WTC11 (cell line): ENCODE measurements around the gene HOXA9. TPM values are rescaled to one million over a fixed set of nuclear protein-coding genes. Genes with fewer than 3 reads are reported as not detected.

Experiments
- ATAC-seq: fragments of 200-7000 bp; cut with Tn5 transposase; 2 replicates; pipeline ENCODE4 v1.10.0; 2021; ENCODE audit warnings: mild to moderate bottlenecking, moderate library complexity
- CTCF ChIA-PET: fragments of 300-600 bp; sonication (Branson Sonifier 250); formaldehyde crosslinking; loops from one replicate; lab custom pipeline; 2021; ENCODE audit warnings: antibody characterized with exemption; lab: Charles Lee
- POLR2A ChIA-PET: fragments of 350-600 bp; sonication (Branson Sonifier 250); formaldehyde crosslinking; loops from one replicate; lab custom pipeline; 2021; ENCODE audit warnings: antibody characterized with exemption; lab: Charles Lee
- DNase-seq: peaks from one replicate; pipeline ENCODE4 v3.0.0; 2021; ENCODE audit warnings: low spot score
- H3K27ac Mint-ChIP-seq: 2 replicates; pipeline ENCODE4 v1.8.0; 2021; ENCODE audit warnings: mixed read lengths
- H3K27me3 Mint-ChIP-seq: 2 replicates; pipeline ENCODE4 v1.8.0; 2021; ENCODE audit warnings: low read depth, mild to moderate bottlenecking, moderate library complexity, mixed read lengths
- H3K36me3 Mint-ChIP-seq: 2 replicates; pipeline ENCODE4 v1.8.0; 2021; ENCODE audit warnings: mixed read lengths
- H3K4me1 Mint-ChIP-seq: 2 replicates; pipeline ENCODE4 v1.8.0; 2022; ENCODE audit warnings: mixed read lengths
- H3K4me3 Mint-ChIP-seq: 2 replicates; pipeline ENCODE4 v1.8.0; 2021; ENCODE audit warnings: mild to moderate bottlenecking, moderate library complexity, mixed read lengths
- H3K9me3 Mint-ChIP-seq: 2 replicates; pipeline ENCODE4 v1.8.0; 2021; ENCODE audit warnings: mixed read lengths
- AR ChIP-seq: fragments of 250-450 bp; sonication (Bioruptor Pico); IDR thresholded peaks from 2 replicates; pipeline ENCODE4 v1.9.0; 2021; ENCODE audit warnings: mild to moderate bottlenecking
- ATF1 ChIP-seq: sonication (generic); formaldehyde crosslinking; IDR thresholded peaks from 2 replicates; pipeline ENCODE4 v1.8.1; 2023; ENCODE audit warnings: mild to moderate bottlenecking, moderate library complexity, missing genetic modification reagents
- CDX4 ChIP-seq: fragments of 250-450 bp; sonication (Bioruptor Pico); IDR thresholded peaks from 2 replicates; pipeline ENCODE4 v1.9.0; 2021; ENCODE audit warnings: moderate library complexity, mild to moderate bottlenecking, inconsistent platforms, borderline replicate concordance
- ELF4 ChIP-seq: sonication (generic); formaldehyde crosslinking; IDR thresholded peaks from 2 replicates; pipeline ENCODE4 v1.8.1; 2022; ENCODE audit warnings: low read depth, mild to moderate bottlenecking, moderate library complexity, missing genetic modification reagents
- ETV6 ChIP-seq: sonication (generic); formaldehyde crosslinking; IDR thresholded peaks from 2 replicates; pipeline ENCODE4 v1.8.1; 2022; ENCODE audit warnings: mild to moderate bottlenecking, missing genetic modification reagents
- FOXP1 ChIP-seq: sonication (generic); formaldehyde crosslinking; IDR thresholded peaks from 2 replicates; pipeline ENCODE4 v1.8.0; 2022; ENCODE audit warnings: missing genetic modification reagents, mild to moderate bottlenecking, moderate library complexity, borderline replicate concordance
- JAZF1 ChIP-seq: fragments of 250-450 bp; sonication (Bioruptor Pico); IDR thresholded peaks from 2 replicates; pipeline ENCODE4 v1.9.0; 2021; ENCODE audit warnings: moderate library complexity, mild to moderate bottlenecking, inconsistent platforms
- NFATC4 ChIP-seq: fragments of 250-450 bp; sonication (Bioruptor Pico); IDR thresholded peaks from 2 replicates; pipeline ENCODE4 v1.9.0; 2021; ENCODE audit warnings: mild to moderate bottlenecking
- RELA ChIP-seq: sonication (generic); formaldehyde crosslinking; IDR thresholded peaks from 2 replicates; pipeline ENCODE4 v1.8.1; 2022; ENCODE audit warnings: missing genetic modification reagents, mild to moderate bottlenecking, borderline replicate concordance
- RORB ChIP-seq: fragments of 250-450 bp; sonication (Bioruptor Pico); IDR thresholded peaks from 2 replicates; pipeline ENCODE4 v1.9.0; 2021; ENCODE audit warnings: mild to moderate bottlenecking
- SMAD3 ChIP-seq: sonication (generic); formaldehyde crosslinking; IDR thresholded peaks from 2 replicates; pipeline ENCODE4 v1.8.0; 2022; ENCODE audit warnings: missing genetic modification reagents, mild to moderate bottlenecking, borderline replicate concordance
- TP53 ChIP-seq: sonication (generic); formaldehyde crosslinking; IDR thresholded peaks from 2 replicates; pipeline ENCODE4 v1.8.1; 2023; ENCODE audit warnings: mild to moderate bottlenecking, missing genetic modification reagents
- ZNF138 ChIP-seq: sonication (generic); formaldehyde crosslinking; conservative IDR thresholded peaks from 2 replicates; pipeline ENCODE4 v1.8.1; 2022; ENCODE audit warnings: mild to moderate bottlenecking, moderate library complexity, missing genetic modification reagents
- ZNF317 ChIP-seq: sonication (generic); formaldehyde crosslinking; IDR thresholded peaks from 2 replicates; pipeline ENCODE4 v1.8.1; 2023; ENCODE audit warnings: low read depth, mild to moderate bottlenecking, moderate library complexity, missing genetic modification reagents, borderline replicate concordance
- total RNA-seq: library from RNA; stranded (reverse); gene quantifications from 3 replicates; pipeline ENCODE4 v1.2.3, GENCODE V29; 2021
- TF ChIP-seq, protein P1 (sequence below): fragments of 250-450 bp; sonication (Bioruptor Pico); IDR thresholded peaks from 2 replicates; pipeline ENCODE4 v1.8.0; 2021; ENCODE audit warnings: mild to moderate bottlenecking
- TF ChIP-seq, protein P2 (sequence below): fragments of 250-450 bp; sonication (Bioruptor Pico); IDR thresholded peaks from 2 replicates; pipeline ENCODE4 v2.1.2; 2022; ENCODE audit warnings: mild to moderate bottlenecking, moderate library complexity
- TF ChIP-seq, protein P3 (sequence below): sonication (generic); formaldehyde crosslinking; IDR thresholded peaks from 2 replicates; pipeline ENCODE4 v1.8.0; 2022; ENCODE audit warnings: missing genetic modification reagents

Gene HOXA9
- total RNA-seq, 1 experiment from 2014 or later, result not detected

DNA sequence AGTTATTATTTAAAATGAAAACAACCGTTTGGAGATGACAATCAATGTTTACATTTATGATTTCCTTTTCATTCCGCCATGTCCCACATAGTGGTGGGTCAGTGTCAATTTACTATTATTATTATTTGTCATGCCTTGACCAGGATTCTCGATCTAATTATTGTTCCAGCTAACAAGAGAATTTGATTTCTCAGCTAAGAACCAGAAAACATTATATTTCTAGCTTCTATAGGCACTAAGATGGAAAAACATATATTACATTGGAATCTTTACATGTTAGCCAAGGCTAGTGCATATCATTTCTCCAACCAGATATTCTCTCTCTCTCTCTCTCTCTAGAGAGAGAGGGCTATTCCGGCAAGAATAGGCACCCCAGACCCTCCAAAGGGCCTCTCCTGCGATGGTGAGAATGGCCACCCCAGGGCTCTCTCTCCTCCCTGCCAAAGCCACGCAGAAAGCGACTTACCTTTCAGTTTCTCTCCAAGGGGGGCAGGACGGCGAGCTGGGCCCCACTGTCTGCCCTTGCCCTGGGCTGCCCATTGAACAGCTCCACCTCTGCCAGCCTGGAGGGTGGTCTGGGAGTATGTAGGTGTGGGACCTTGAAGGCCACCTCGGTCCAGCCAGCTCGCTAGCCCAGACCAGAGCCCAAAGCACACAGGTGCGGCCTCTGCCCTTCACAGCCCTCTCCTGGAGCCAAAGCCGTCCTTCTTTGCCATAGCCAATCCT is 15.3 kb downstream of the HOXA9 start:
- peaks cover 100% of the 10 kb centered on the region for H3K27me3 Mint-ChIP-seq
- H3K27ac Mint-ChIP-seq, result no peak overlapping the region
- DNase-seq (no peak), ATAC-seq (no peak)
- peak overlapping the region; percentile 55 for H3K4me3 Mint-ChIP-seq
- H3K9me3 Mint-ChIP-seq, result no peaks in the 10 kb centered on the region
- H3K4me1 Mint-ChIP-seq, result peaks cover 26% of the 10 kb centered on the region
- POLR2A ChIA-PET, result no interaction called here
- CTCF ChIA-PET, result interaction anchor here (0.8 to 4.0 kb wide), 12 partner anchors 8 to 467 kb away, joined by 3 to 74 read pairs (median 4); partner anchors contain the start of gene HOXA9
- H3K36me3 Mint-ChIP-seq, result peaks cover 3% of the 10 kb centered on the region
- TF ChIP-seq SMAD3 (CRISPR knock-in tag) (no peak), ZNF317 (CRISPR knock-in tag) (no peak), AR (CRISPR knock-in tag) (no peak), TP53 (no peak), ATF1 (CRISPR knock-in tag) (no peak), FOXP1 (CRISPR knock-in tag) (no peak), ETV6 (CRISPR knock-in tag) (no peak), RORB (no peak), RELA (no peak), ZNF138 (CRISPR knock-in tag) (no peak), JAZF1 (CRISPR knock-in tag) (no peak), NFATC4 (CRISPR knock-in tag) (no peak), CDX4 (CRISPR knock-in tag) (no peak), ELF4 (no peak)
- TF ChIP-seq, protein P1, sequence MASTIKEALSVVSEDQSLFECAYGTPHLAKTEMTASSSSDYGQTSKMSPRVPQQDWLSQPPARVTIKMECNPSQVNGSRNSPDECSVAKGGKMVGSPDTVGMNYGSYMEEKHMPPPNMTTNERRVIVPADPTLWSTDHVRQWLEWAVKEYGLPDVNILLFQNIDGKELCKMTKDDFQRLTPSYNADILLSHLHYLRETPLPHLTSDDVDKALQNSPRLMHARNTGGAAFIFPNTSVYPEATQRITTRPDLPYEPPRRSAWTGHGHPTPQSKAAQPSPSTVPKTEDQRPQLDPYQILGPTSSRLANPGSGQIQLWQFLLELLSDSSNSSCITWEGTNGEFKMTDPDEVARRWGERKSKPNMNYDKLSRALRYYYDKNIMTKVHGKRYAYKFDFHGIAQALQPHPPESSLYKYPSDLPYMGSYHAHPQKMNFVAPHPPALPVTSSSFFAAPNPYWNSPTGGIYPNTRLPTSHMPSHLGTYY, result no peak
- TF ChIP-seq, protein P2, sequence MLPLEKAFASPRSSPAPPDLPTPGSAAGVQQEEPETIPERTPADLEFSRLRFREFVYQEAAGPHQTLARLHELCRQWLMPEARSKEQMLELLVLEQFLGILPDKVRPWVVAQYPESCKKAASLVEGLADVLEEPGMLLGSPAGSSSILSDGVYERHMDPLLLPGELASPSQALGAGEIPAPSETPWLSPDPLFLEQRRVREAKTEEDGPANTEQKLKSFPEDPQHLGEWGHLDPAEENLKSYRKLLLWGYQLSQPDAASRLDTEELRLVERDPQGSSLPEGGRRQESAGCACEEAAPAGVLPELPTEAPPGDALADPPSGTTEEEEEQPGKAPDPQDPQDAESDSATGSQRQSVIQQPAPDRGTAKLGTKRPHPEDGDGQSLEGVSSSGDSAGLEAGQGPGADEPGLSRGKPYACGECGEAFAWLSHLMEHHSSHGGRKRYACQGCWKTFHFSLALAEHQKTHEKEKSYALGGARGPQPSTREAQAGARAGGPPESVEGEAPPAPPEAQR (CRISPR knock-in tag), result no peak
- TF ChIP-seq, protein P3, sequence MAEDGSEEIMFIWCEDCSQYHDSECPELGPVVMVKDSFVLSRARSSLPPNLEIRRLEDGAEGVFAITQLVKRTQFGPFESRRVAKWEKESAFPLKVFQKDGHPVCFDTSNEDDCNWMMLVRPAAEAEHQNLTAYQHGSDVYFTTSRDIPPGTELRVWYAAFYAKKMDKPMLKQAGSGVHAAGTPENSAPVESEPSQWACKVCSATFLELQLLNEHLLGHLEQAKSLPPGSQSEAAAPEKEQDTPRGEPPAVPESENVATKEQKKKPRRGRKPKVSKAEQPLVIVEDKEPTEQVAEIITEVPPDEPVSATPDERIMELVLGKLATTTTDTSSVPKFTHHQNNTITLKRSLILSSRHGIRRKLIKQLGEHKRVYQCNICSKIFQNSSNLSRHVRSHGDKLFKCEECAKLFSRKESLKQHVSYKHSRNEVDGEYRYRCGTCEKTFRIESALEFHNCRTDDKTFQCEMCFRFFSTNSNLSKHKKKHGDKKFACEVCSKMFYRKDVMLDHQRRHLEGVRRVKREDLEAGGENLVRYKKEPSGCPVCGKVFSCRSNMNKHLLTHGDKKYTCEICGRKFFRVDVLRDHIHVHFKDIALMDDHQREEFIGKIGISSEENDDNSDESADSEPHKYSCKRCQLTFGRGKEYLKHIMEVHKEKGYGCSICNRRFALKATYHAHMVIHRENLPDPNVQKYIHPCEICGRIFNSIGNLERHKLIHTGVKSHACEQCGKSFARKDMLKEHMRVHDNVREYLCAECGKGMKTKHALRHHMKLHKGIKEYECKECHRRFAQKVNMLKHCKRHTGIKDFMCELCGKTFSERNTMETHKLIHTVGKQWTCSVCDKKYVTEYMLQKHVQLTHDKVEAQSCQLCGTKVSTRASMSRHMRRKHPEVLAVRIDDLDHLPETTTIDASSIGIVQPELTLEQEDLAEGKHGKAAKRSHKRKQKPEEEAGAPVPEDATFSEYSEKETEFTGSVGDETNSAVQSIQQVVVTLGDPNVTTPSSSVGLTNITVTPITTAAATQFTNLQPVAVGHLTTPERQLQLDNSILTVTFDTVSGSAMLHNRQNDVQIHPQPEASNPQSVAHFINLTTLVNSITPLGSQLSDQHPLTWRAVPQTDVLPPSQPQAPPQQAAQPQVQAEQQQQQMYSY (CRISPR knock-in tag), result no peak
- TF ChIP-seq, all 79 proteins: peak for 0
